NCI-H510A (cell line): ENCODE results near the gene LRP1B.
"Not testable (repeated sequence)": the region's sequence is repeated elsewhere in the genome, so short reads cannot be mapped to it uniquely, and the experiment has no call there.

Experiments used
- DNase-seq: peaks from one replicate; lab custom pipeline; 2025; lab: John Stamatoyannopoulos, UW

LRP1B gene

DNA sequence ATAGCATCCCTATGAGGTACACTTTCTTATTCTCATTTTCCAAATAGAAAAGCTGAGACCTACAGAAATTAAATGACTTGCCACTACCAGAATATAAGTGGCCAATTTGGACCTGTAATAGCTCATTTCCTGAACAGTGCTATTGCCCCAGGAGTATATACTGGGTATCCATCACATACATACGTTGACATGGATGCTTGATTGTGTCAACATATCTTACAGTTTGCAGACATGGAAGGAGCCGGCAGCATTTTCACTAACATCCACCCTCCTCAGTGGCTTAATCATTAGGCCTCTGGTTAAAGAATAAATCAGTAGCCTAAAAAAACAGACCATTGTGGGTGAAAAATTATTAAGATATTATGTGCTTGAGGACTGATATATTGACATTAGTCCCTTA, 829.3 kb downstream of the LRP1B start:
- DNase-seq, result no peak

- no peak for DNase-seq
Observed at GRCh38 chr2:141280037-141280436, 850.8 kb downstream of the LRP1B start.

GRCh38 chr2:141271346-141271745, 859.5 kb downstream of the LRP1B start:
- DNase-seq, result no peak

GRCh38 chr2:141264848-141265247, 866.0 kb downstream of the LRP1B start:
- DNase-seq, result no peak

DNA sequence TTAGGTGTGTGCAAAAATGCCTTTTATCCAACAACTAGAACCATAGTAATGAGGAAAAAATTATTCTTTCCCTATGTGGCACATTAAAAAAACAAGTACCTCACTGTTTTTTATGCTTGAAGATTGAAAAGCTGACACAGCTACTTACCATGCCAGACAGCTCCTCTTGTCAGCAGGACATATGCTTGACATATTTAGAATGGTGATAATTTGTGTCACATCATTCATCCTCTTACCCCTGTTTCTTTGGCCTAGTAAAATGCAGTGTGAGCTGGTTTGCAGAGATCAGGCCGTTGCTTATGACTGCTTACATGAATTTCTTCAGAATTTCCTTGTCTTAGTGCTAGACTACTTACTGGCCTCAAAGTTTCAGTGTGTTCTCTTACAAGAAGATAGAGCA, 869.9 kb downstream of the LRP1B start:
- DNase-seq, result no peak

- no peak for DNase-seq
Observed at GRCh38 chr2:141259683-141260082, 871.1 kb downstream of the LRP1B start.

GRCh38 chr2:141242008-141242407, 888.8 kb downstream of the LRP1B start:
- no peak for DNase-seq

GRCh38 chr2:141226560-141226959, 904.3 kb downstream of the LRP1B start:
- DNase-seq, result no peak

DNA sequence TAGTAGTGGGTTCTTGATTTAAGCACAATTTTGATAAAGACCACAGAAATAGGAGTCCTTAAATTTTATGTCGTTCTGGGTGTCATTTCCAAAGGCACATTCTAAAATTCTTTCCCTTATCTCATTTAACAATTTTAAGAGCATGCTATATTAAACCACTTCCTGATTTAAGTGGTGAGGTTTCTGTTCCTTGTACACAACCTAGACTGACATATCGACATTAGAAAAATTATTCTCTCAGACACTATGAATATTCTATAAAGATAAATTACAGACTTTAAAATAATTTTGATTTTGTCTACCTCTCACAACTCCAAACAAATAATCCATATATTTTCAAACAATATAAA, 923.8 kb downstream of the LRP1B start:
- no peak for DNase-seq

DNA sequence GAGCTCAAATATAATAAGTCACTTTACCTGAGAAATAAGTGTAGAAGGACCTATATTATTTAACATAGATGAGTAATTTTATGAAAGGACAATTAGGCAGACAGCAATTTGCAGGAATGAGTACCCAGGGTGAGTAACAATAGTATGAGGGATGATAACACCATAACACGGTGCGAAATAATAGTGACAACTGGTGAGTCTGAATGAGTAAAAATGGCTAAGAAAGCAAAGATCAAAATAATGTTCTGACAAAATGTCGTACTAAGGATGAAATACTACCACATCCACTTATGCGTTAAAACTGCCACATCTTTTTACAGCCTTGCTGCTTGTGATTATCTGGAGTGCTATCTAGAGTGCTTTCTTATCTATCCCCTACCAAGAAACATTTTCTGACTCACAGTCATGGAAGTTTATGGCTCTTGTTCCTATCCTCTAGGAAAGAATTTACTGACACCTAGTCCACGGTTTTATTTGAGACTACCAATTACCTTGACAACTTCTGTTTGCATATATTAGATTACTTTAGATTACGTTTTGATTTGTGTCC, 929.7 kb downstream of the LRP1B start:
- no peak for DNase-seq

GRCh38 chr2:141200191-141200590, 930.6 kb downstream of the LRP1B start:
- no peak for DNase-seq

DNA sequence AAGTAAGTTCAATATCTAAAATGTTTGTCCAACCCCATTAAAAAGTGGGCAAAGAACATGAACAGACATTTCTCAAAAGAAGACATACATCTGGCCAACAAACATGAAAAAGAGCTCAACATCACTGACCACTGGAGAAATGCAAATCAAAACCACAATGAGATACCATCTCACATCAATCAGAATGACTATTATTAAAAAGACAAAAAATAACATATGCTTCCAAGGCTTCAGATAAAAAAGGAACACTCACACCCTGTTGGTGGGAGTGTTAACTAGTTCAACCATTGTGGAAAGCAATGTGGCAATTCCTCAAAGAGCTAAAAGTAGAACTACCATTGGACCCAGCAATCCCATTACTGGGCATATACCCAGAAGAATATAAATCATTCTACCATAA, 931.1 kb downstream of the LRP1B start:
- no peak for DNase-seq

- no peak for DNase-seq
Observed at GRCh38 chr2:141195087-141195486, 935.7 kb downstream of the LRP1B start.

DNA sequence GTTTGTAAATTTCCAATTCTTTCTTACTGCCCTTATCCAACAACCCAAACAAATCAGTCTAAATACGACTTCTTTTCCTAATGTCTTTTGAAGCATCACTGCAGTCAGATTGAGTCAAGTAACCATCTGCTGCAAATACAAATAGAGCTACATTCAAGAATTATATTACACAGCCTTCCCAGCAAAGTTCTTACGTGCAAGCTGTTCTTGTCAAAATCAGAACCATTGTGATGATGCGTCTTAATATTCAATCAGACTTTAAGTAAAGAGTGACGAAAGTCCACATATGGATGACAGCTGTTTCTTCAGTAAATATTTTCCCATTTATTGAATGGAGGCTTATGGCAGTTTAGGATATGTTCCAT, 943.8 kb downstream of the LRP1B start:
- no peak for DNase-seq

GRCh38 chr2:141186413-141187074, 944.3 kb downstream of the LRP1B start:
- no peak for DNase-seq

- DNase-seq, result no peak
Observed at GRCh38 chr2:141182246-141182645, 948.6 kb downstream of the LRP1B start.

- not testable (repeated sequence) for DNase-seq
Observed at GRCh38 chr2:141169117-141169516, 961.7 kb downstream of the LRP1B start.

DNA sequence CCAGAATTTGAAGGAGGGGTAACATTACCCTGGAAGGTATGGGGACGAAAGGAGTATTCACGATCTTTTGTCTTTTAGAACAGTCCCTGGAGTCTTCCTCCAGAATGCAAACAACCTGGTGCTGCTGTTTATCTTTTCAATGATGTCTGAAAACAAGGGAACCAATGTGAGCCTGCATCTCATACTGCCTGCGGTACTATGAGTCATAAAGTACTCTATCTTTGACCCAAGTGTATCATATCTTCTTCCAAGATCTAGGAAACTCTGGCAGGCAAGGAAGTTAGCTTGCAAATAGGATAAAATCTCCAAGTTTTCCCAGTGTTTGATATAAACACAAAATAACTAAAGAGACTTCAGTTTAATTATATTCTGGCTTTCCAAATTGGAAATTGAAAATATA, 968.5 kb downstream of the LRP1B start:
- DNase-seq, result no peak

- DNase-seq, result no peak
Observed at GRCh38 chr2:141151611-141152286, 979.1 kb downstream of the LRP1B start.

DNA sequence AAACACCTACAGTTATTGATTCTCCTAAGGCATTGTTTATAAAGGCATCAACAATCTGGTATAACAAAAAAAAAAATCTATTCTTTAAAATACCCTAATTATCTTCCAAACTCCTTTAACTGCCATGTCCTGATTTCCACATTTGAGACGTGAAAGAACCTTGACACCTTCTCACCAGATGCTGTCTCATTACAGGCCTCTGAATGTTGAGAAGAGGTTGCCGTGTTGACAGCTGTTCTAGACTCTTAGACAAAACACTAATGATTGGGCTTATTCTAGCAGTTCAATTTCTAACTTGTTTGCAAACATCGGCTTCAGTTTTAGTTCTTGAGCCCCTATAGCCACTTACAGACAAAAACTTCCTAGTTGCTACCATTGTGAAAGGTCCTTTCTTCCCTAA, 988.8 kb downstream of the LRP1B start:
- DNase-seq, result no peak

DNA sequence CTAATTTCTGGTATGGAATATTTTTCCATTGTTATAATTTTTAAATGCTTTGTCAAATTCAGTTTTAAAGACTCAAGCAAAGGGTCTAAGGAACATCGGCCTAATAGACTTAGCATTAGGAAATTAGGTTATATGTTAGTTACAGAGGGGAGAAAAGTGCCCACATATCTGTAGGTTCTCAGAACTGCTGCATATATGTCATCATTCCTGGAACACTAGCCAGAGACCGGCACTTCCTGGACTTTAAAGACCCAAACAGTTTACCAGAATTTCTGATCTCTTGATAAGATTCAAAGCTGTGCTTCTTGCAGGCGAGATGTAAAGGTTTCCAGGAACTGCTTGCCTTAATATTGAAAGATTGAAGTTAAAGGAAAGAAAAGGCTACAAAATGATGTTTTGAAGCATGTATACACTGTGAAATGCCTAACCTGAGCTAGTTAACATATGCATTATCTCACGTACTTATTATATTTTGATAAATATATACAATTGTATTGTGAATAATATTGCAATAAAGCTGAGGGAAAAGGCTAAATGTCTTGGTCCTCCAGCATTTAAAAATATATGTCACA, 993.6 kb downstream of the LRP1B start:
- DNase-seq, result no peak

DNA sequence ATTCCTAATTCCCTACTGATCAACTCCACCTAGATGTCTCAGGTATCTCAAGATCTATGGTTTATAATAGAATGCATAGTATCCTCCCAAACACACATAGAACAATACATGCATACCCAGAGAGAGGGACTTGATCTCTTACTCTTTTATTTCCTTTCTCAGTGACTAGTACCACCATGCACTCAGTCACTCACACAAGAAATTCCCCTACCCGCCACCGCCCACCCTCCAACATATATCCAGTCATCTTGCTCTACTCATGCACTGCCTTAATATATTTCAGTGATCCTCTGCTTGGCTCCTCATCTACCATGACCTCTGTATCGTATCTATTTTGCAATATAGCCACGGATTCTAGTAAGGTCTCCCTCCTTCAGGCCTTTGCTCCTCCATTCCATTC, 996.9 kb downstream of the LRP1B start:
- no peak for DNase-seq

- DNase-seq, result no peak
Observed at GRCh38 chr2:141125432-141125831, 1005.4 kb downstream of the LRP1B start.

DNA sequence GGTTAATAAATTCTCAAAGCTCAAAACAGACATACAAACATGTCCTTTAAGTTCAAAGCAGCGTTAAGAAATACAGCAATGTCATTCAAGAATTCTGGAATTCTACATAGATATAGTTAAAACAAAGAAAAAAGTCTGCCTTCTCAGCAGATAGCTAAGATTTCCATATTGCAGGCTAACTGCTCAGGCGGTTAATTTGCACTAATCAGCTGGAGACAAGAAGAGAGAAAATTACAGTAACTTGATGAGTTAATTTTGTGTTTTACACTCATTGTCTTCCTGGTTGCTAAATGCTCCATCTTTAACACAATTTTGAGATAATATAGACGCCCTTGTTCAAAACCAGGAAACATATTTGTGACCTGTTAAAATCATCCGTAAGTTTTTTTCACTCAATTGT, 1012.0 kb downstream of the LRP1B start:
- no peak for DNase-seq
